NOMO-1 treated with DMSO at 0.1 percent for 48 hours (cell line): ENCODE data around the gene CDKL4.
"Not testable (repeated sequence)": the region's sequence is repeated elsewhere in the genome, so short reads cannot be mapped to it uniquely, and the experiment has no call there.

Source experiments
- DNase-seq: peaks from one replicate; lab custom pipeline; 2025; ENCODE audit not compliant: unreplicated experiment; lab: John Stamatoyannopoulos, UW

CDKL4 gene

DNA sequence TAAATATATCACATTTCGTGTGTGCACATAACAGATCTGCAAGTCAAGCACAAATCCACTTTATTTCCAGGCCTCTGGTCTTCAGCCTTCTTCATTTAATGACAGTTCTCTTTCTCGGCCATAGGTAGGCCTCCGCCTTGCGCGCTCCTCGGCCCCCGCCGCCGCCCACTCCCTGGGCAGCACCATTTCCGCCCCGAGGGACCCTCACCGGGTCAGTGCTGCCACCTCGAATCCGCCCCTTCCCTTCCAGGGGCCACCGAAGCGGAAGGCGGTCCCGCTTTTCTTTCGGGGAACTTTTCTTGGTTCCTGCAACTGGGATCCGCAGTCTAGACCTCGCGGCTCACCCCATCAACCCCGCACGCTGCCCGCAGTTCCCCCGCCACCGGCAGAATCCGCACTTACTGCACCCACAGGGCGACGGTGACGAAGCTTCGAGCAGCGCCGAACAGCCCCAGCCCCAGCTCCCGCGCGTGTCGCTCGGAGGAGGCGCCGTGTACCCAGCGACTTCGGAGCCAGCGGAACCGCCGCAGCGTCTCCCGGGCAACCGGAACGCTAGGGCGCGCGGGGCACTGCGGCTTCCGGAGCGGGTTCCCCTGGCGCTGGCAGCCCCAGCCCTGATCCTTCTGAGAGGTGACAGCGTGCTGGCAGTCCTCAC, at the start of gene CDKL4:
Gene CDKL4 (minus strand): TSS at position 502 of the 655 bp plus-strand sequence.
- no peak for DNase-seq

DNA sequence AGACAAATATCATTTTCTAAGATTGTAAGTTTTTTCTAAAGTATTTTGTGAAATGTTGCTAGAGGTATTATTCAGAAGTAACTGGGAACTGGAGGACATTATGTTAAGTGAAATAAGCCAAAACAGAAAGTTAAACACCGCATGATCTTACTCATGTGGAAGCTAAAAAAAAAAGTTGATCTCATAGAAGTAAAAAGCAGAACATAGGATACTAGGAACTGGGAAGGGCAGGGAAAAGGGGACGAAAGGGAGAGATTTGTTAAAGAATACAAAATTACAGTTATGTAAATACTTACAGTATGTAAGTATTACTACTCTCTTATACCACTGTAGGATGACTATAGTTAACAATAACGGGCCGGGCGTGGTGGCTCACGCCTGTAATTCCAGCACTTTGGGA, 46.7 kb upstream of the CDKL4 start:
- no peak for DNase-seq

DNA sequence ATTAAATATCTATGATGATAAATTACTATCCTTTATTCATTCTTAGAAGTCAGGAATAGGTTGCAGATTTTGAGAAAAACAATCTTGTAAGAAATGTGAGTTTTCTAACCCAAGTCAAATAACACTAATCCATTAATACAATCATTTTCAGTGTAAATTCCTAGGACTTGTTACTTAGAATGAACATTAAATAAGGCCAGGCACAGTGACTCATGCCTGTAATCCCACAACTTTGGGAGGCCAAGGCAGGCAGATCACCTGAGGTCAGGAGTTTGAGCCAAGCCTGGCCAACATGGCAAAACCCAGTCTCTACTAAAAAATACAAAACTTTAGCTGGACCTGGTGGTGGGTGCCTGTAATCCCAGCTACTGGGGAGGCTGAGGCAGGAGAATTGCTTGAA, 45.8 kb upstream of the CDKL4 start:
- no peak for DNase-seq

DNA sequence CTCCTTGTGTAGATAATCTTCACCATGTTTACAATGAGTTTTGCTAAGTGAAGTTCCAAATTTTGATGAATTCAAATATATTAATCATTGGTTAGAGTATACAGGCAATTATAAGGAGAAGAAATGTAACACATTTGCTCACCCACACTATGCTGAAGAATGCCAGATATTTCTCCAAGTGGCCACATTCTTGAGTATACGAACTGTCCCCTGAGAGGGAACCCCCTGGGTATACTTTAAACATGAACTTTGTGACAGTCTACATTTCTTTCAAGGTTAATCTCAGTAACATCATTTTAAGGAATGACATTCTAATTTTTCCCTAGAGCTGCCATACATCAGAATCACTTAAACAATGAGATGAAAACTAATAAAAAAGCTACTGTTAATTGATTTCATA, 39.8 kb upstream of the CDKL4 start:
- no peak for DNase-seq

DNA sequence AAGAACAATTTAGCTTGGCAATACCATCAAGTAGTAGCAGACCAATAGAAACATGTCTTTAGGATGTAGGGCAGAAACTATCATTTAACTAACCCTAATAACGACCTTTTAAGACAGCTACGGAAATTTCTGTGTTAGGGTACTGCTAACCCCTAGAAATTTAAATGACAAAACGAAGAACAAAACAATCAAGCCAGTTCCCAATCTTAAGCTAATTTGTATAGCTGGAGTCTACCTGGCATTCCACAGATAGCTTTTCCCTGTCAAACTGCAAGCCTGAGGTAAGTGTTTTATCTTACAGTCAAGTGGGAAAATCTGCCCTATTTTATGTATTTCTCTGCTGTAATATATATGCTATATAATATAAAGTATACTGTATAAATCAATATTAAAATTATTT, 37.6 kb upstream of the CDKL4 start:
- no peak for DNase-seq

DNA sequence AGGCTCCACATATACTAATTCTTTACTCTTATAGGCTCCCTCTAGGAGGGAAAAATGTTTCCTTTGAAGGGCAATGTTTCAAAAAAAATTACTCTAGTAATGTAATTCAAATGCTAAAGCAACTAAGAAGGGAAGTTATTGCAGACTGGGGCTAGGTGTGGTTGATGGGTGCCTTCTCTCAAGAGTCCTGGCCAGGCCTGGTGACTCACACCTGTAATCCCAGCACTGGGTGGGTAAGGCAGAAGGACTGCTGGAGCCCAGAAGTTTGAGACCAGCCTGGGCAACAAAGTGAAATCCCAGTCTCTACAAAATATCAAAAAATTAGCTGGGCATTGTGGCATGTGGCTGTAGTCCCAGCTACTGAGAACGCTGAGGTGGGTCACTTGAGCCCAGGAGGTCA, 31.2 kb upstream of the CDKL4 start:
- DNase-seq, result no peak

DNA sequence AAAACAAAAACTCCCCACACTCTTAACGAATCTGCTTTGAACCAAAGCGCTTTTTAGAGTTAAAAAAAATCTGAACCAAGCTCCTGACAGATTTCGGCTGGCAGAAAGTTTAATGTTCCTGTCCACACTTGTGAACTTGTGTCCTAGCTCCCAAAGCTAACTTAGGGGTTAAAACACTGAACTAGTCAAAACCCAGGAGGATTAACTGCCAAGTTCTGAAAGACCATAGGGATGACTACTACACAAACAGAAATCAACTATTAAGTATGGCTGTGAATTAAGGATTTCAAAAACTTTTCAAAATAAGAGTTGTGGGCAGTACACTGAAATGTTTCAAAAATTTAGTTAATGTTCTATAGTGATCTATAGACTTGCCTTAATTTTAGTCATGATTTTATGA, 26.2 kb upstream of the CDKL4 start:
- DNase-seq, result no peak

DNA sequence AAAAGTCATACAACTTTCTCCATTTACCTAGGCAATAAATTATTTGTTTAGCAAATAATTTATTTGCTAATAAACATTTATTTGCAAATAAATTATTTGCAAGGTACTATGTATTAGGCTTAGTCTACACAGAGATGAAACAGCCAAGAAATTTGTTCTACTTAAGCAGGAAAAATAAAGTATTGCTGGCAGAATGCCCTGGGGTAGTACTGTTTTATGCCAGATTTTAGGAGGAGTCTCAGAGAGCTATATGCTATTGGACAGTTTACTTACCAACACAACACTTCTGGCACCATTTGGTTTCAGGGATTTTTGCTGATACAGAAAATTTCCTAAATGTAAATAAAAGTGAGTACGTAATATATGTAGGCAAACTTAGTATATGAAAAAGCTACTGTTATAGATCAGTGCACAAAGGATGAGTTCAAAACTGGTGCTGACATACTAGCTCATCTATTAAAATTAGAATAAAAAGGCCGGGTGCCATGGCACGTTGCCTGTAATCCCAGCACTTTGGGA, 23.2 kb upstream of the CDKL4 start:
- no peak for DNase-seq

DNA sequence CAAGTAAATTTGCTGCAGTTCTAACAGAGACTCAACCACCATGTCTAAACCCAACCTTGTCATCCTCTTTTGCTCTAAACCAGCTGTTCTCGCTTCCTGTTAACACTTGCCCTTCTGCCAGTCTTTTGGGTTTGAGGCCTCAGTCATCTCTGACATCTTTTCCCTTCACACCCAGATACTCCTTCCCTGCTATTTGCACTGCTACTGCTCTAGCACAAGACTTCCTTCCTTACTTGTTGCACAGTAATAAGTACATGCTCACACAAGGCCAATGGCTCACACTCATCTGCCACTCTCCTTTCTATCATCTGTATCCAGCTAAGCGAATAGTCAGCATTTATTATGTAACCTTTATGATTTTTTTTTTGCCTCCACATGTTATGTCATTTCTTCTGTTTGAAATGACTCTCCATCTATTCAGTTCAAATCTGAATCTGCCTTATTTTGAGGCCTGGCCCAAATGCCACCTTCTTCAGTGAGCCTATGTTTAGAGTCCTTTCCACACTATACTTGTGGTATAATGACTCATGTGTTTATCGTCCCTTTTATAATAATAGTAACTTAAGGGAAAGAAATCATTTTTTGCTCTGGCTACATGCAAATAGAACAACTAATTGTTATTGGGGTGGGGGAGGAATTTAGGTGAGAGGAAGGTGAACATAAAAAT, 22.5 kb upstream of the CDKL4 start:
- peak; percentile 30 for DNase-seq

DNA sequence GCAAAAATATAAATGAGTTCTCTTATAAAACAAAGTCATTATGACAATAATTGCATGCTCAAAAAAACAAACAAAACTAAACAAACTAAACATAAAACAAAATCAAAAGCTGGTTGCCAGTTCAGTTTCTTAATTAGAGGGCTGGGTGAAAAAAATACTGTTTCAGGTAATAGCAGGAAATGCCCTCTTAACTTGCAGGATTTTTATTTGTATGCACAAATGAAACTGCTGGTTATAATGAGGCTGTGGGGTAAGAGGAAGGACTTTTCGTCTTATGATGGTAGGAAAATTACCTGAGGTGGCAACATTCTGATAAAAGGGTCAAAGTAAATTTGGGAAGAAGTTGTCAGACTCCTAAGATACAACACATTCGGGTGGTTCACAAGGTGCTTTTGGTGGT, 21.5 kb upstream of the CDKL4 start:
- no peak for DNase-seq

DNA sequence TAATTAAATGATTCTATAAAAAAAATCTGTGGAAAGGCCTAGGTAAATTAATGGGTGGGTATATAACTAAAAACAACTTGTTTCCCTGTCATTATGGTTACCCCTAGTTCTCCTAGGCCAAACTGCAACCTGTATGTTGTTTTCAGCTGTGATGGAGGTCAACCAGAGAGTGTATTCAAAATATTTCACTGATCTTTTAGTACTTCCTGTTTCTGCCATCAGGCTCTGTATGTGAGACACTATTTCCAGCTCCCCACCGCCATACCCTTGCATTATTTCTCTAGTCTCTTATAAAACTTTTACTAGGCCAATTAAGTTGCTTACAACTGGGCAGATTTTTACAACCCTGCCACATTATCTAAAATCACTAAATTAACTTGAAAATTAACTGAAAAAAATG, 21.0 kb upstream of the CDKL4 start:
- DNase-seq, result peak; percentile 51

DNA sequence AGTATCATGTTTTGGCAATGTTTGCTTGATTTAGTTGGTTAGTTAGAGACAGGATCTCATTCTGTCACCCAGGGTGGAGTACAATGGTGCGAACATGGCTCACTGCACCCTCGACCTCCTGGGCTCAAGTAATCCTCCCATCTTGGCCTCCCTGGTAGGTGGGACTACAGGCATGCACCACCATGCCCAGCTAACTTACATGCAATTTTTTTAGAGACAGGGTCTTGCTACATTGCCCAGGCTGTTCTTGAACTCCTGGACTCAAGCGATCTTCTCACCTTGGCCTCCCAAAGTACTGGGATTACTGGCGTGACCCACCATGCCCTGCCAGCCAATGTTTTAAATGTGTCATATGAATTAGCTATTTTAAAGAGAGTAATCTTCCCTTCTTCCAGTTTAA, 16.3 kb upstream of the CDKL4 start:
- DNase-seq, result no peak

DNA sequence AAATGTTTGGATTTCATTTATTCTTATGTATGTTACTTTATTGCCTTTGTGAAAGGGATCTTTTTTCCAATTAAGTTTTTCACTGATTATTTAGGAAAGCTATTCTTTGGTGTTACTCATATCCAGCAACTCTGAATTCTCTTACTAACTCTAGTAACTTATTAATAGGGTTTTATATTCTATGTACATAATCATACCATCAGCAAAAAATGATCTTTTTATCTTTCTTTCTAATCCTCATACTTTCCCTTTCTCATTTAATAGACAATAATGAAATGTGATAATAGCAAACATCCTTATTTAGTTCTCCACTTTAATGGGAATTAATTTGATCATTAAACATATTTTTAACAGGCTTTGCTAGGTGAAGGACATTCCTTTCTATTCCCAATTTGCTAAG, 12.3 kb upstream of the CDKL4 start:
- DNase-seq, result no peak

DNA sequence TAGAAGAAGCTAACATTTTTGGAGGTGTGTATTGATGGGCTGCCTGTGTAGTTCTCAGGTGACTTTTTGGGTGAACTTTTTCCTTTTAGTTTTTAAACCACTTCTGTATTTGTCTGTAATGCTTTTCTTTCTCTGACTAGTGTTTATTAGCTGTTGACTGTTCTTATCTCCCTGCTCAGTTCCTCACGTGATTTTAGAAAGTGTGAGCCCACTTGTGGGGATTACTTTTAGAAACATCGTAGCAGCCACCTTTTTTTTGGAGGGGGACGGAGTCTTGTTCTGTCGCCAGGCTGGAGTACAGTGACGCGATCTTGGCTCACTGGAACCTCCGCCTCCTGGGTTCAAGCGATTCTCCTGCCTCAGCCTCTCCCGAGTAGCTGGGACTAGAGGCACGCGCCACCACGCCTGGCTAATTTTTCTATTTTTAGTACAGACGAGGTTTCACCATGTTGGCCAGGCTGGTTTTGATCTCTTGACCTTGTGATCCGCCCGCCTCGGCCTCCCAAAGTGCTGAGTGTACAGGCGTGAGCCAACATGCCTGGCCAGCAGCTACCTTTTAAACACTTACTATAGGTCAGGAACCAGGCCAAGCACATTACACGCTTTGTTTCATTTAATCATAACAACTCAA, 9.2 kb upstream of the CDKL4 start:
- DNase-seq, result no peak

DNA sequence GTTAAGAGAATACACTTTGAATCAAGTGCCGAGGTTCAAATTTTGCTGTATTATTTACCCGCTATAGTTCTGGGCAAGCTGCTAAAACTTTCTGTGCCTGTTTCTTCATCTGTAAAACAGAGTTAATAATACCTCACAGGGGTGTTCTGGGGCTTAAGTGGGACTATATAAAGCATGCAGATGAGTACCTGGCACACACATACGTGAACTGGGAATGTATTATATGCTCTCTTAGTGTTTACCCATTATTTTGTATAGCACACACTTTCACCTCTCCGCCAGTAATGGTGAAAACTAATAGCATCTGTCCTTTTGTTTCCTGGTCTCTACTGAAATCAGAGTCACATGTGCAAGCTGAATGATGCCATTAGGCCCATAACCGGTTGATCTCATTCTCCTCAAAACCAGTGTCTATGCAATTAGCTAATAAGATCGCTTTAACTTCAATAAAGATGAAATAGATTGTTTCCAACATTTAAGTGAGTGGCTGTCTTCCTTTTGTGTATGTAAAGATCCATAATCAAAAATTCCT, 3.8 kb upstream of the CDKL4 start:
- DNase-seq, result no peak

DNA sequence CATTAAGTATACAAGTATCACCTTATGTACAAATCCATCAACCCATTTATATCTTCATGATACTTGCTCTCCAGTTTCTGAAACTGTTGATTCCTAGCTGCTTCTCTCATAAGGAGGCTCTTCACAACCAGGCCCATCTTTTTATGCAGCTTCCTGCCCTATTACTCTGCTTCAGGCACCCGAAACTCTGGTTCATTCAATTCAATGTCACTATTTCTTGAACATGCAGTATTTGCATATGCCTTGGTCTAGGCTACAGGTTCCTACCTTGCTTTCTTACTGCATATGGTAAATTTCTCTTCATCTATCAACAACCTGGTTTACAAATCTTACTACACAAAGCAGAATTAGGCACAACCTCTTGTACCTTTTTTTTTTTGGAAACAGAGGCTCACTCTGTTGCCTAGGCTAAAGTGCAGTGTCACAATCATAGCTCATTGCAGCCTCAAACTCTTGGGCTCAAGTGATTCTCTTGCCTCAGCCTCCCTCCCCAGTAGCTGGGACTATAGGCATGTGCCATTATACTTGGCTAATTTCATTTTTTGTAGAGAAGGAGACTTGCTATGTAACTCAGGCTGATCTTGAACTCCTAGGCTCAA, 2.7 kb upstream of the CDKL4 start:
- DNase-seq, result no peak

DNA sequence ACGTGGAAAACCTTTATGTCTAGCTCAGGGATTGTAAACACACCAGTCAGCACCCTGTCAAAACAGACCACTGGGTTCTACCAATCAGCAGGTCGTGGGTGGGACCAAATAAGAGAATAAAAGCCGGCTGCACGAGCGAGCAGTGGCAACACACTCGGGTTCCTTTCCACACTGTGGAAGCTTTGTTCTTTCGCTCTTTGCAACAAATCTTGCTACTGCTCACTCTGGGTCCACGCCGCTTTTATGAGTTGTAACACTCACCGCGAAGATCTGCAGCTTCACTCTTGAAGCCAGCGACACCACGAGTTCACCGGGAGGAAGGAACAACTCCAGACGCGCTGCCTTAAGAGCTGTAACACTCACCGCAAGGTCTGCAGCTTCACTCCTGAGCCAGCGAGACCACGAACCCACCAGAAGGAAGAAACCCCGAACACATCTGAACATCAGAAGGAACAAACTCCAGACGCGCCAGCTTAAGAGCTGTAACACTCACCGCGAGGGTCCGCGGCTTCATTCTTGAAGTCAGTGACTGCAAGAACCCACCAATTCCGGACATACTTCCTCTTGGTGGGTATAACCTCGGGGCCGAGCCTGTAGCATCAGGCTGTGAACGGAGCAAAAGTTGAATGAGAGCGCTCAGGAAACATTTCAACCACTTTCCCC, 1.3 kb upstream of the CDKL4 start:
- not testable (repeated sequence) for DNase-seq

DNA sequence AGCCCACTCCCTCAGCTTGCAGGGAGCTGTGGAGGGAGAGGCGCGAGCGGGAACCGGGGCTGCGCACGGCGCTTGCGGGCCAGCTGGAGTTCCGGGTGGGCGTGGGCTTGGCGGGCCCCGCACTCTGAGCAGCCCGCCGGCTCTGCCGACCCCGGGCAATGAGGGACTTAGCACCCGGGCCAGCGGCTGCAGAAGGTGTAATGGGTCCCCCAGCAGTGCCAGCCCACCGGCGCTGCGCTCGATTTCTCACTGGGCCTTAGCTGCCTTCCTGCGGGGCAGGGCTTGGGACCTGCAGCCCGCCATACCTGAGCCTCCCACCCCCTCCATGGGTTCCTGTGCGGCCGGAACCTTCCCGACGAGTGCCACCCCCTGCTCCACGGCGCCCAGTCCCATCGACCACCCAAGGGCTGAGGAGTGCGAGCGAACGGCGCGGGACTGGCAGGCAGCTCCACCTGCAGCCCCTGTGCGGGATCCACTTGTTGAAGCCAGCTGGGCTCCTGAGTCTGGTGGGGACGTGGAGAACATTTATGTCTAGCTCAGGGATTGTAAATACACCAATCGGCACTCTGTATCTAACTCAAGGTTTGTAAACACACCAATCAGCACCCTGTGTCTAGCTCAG, 582 bp upstream of the CDKL4 start:
- DNase-seq, result not testable (repeated sequence)

DNA sequence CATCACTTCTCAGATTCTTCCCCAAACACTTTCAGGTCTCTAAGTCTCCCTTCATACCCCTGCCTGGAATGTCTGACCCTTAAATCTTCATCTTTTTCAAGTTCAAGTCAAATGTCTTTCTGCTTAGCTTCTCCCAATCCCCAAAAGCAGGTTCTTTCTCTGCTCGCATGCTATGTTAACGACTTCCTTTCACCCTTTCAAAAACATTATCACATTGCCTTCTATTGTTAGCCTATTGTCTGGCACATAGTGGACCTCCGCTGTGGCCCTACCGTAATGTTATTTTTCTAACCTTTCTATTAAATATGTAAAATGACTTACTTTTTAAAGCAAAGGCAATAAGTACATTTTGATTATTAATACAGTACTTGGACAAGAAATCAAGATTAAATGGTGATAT, 2.2 kb downstream of the CDKL4 start:
- no peak for DNase-seq

DNA sequence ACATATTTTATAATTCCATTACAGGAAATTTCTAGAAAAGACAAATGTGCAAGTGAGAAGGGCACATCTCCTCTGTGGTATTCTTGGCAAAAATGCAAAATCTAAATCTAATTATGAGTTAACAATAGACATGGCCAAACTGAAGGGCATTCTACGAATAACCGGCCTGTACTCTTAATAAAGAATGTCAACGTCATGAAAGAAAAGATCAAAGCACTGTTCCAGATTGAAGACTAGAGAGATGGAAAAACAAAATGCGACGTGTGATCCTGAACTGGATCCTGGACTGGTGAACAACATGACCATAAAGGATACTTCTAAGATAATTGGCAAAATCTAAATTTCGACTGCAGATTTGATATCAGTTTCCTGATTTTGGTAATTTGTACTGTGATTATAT, 3.0 kb downstream of the CDKL4 start:
- DNase-seq, result no peak

DNA sequence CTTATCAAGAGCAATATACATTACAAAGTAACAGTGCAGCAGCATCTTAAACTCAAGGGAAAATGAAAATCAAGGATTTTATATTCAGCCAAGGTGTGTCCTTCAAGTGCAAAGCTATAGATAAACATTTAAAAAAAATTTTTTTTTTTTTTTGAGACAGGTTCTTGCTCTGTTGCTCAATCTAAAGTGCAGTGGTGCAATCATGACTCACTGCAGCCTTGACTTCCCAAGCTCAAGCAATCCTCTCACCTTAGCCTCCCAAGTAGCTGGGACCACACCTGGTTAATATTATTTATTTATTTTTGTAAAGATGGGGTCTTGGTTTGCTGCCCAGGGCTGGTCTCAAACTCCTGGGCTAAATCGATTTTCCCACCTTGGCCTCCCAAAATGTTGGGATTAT, 9.0 kb downstream of the CDKL4 start:
- DNase-seq, result no peak
